HEK293 (cell line): ENCODE measurements around the gene TUBG2.

ENCODE experiments used
- CTCF ChIA-PET: fragments of 350-600 bp; formaldehyde crosslinking; extraction: SDS; loops from one replicate; lab custom pipeline; 2021; ENCODE audit warnings: antibody characterized with exemption; lab: Yijun Ruan, JAX
- POLR2A ChIA-PET: fragments of 300-600 bp; formaldehyde crosslinking; extraction: SDS; loops from one replicate; lab custom pipeline; 2020; ENCODE audit warnings: antibody characterized with exemption, inconsistent platforms; lab: Yijun Ruan, JAX
- H3K27ac ChIP-seq: fragments of 200-500 bp; sonication (Bioruptor generic); 2 replicates; pipeline ENCODE4 v1.5.1; 2014; ENCODE audit warnings: low read depth, low read length, control low read depth, inconsistent platforms; ENCODE audit errors: extremely low read depth
- H3K36me3 ChIP-seq, 2 experiments: fragments of 200-500 bp in 1 of 2; sonication (Bioruptor generic) in 1 of 2; 1 replicate in 1 of 2; 2 replicates in 1 of 2; pipeline ENCODE4 v1.5.1; 2014 to 2017; ENCODE audit warnings: inconsistent platforms in 2 of 2, low read length in 2 of 2; ENCODE audit not compliant: control insufficient read depth in 2 of 2, insufficient read depth in 1 of 2
- H3K4me1 ChIP-seq: fragments of 200-500 bp; sonication (Bioruptor generic); 2 replicates; pipeline ENCODE4 v1.5.1; 2014; ENCODE audit warnings: mild to moderate bottlenecking, low read length, inconsistent platforms; ENCODE audit not compliant: control insufficient read depth, insufficient read depth
- H3K4me3 ChIP-seq: 2 replicates; pipeline ENCODE4 v1.5.1; 2011; ENCODE audit warnings: low read depth, mild to moderate bottlenecking, control low read depth, low read length, moderate library complexity
- H3K9me3 ChIP-seq: fragments of 200-500 bp; sonication (Bioruptor generic); 2 replicates; pipeline ENCODE4 v1.5.1; 2014; ENCODE audit warnings: low read depth, low read length, inconsistent platforms; ENCODE audit not compliant: control insufficient read depth, insufficient read depth
- HOXD13 ChIP-seq: sonication (generic); formaldehyde crosslinking; IDR thresholded peaks from 2 replicates; pipeline ENCODE4 v1.8.0; 2022; ENCODE audit warnings: missing genetic modification reagents, borderline replicate concordance
- KLF1 ChIP-seq: fragments of 450-650 bp; formaldehyde crosslinking; IDR thresholded peaks from 2 replicates; pipeline ENCODE4 v1.5.1; 2016; ENCODE audit warnings: missing biosample characterization, missing genetic modification characterization
- PRDM6 ChIP-seq: fragments of 450-650 bp; formaldehyde crosslinking; IDR thresholded peaks from 2 replicates; pipeline ENCODE4 v1.5.1; 2017; ENCODE audit warnings: missing biosample characterization, missing genetic modification characterization
- ZBTB1 ChIP-seq: fragments of 450-650 bp; formaldehyde crosslinking; IDR thresholded peaks from 2 replicates; pipeline ENCODE4 v1.5.1; 2016; ENCODE audit warnings: missing biosample characterization, missing genetic modification characterization
- ZBTB6 ChIP-seq: fragments of 450-650 bp; formaldehyde crosslinking; IDR thresholded peaks from 2 replicates; pipeline ENCODE4 v1.5.1; 2017; ENCODE audit warnings: missing biosample characterization, missing genetic modification characterization
- ZIC2 ChIP-seq: fragments of 450-650 bp; formaldehyde crosslinking; IDR thresholded peaks from 2 replicates; pipeline ENCODE4 v1.5.1; 2016; ENCODE audit warnings: missing biosample characterization, missing genetic modification characterization
- ZNF146 ChIP-seq: fragments of 450-650 bp; formaldehyde crosslinking; IDR thresholded peaks from 2 replicates; pipeline ENCODE4 v1.5.1; 2016; ENCODE audit warnings: missing biosample characterization, missing genetic modification characterization
- ZNF18 ChIP-seq: fragments of 450-650 bp; formaldehyde crosslinking; IDR thresholded peaks from 2 replicates; pipeline ENCODE4 v1.5.1; 2016; ENCODE audit warnings: missing biosample characterization, missing genetic modification characterization
- ZNF223 ChIP-seq: fragments of 450-650 bp; formaldehyde crosslinking; IDR thresholded peaks from 2 replicates; pipeline ENCODE4 v1.5.1; 2016; ENCODE audit warnings: missing biosample characterization, missing genetic modification characterization
- ZNF292 ChIP-seq: fragments of 450-650 bp; formaldehyde crosslinking; IDR thresholded peaks from 2 replicates; pipeline ENCODE4 v1.5.1; 2016; ENCODE audit warnings: low read depth, missing biosample characterization, missing genetic modification characterization, borderline replicate concordance
- ZNF600 ChIP-seq: fragments of 450-650 bp; formaldehyde crosslinking; IDR thresholded peaks from 2 replicates; pipeline ENCODE4 v1.5.1; 2016; ENCODE audit warnings: missing biosample characterization, missing genetic modification characterization
- ZNF623 ChIP-seq: fragments of 450-650 bp; formaldehyde crosslinking; IDR thresholded peaks from 2 replicates; pipeline ENCODE4 v1.5.1; 2016; ENCODE audit warnings: missing biosample characterization, missing genetic modification characterization
- ZNF677 ChIP-seq: fragments of 450-650 bp; IDR thresholded peaks from 2 replicates; pipeline ENCODE4 v1.5.0; 2018; ENCODE audit warnings: missing biosample characterization, mild to moderate bottlenecking, missing genetic modification characterization, moderate library complexity
- ZNF776 ChIP-seq: fragments of 450-650 bp; formaldehyde crosslinking; IDR thresholded peaks from 2 replicates; pipeline ENCODE4 v1.5.0; 2017; ENCODE audit warnings: missing biosample characterization, missing genetic modification characterization, borderline replicate concordance
- ZNF843 ChIP-seq: fragments of 450-650 bp; formaldehyde crosslinking; IDR thresholded peaks from 2 replicates; pipeline ENCODE4 v1.5.1; 2016; ENCODE audit warnings: missing biosample characterization, missing genetic modification characterization
- ZSCAN16 ChIP-seq: fragments of 450-650 bp; formaldehyde crosslinking; IDR thresholded peaks from 2 replicates; pipeline ENCODE4 v1.5.1; 2016; ENCODE audit warnings: missing biosample characterization, missing genetic modification characterization
- TF ChIP-seq, protein P1 (sequence below): fragments of 450-650 bp; formaldehyde crosslinking; IDR thresholded peaks from 2 replicates; pipeline ENCODE4 v1.5.1; 2016; ENCODE audit warnings: missing biosample characterization, missing genetic modification characterization, low read depth
- TF ChIP-seq, protein P2 (sequence below): fragments of 450-650 bp; formaldehyde crosslinking; IDR thresholded peaks from 2 replicates; pipeline ENCODE4 v1.5.1; 2016; ENCODE audit warnings: missing biosample characterization, missing genetic modification characterization

Gene TUBG2

GRCh38 chr17:42613699-42614295 is 45.3 kb upstream of the TUBG2 start:
- TF ChIP-seq, protein P1, sequence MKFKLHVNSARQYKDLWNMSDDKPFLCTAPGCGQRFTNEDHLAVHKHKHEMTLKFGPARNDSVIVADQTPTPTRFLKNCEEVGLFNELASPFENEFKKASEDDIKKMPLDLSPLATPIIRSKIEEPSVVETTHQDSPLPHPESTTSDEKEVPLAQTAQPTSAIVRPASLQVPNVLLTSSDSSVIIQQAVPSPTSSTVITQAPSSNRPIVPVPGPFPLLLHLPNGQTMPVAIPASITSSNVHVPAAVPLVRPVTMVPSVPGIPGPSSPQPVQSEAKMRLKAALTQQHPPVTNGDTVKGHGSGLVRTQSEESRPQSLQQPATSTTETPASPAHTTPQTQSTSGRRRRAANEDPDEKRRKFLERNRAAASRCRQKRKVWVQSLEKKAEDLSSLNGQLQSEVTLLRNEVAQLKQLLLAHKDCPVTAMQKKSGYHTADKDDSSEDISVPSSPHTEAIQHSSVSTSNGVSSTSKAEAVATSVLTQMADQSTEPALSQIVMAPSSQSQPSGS (tag by site-specific recombination), result 0 out of 2 replicates have a peak, but pooled peaks have one; percentile 18
- TF ChIP-seq ZNF223, result 0 out of 2 replicates have a peak, but pooled peaks have one; percentile 70
- no peak for TF ChIP-seq PRDM6 (tag by site-specific recombination)
- no peak for TF ChIP-seq ZNF776 (tag by site-specific recombination)
- CTCF ChIA-PET, result interaction anchor here (0.7 to 0.8 kb wide), 2 partner anchors 9 to 67 kb away, joined by 3 to 4 read pairs; no protein-coding TSS in a partner anchor
- Histone ChIP-seq H3K4me3 (no peak overlapping the region), H3K36me3 (peaks cover 32 to 56% of the 10 kb centered on the region in 2 experiments), H3K9me3 (no peaks in the 10 kb centered on the region), H3K27ac (no peak overlapping the region), H3K4me1 (no peaks in the 10 kb centered on the region)
- POLR2A ChIA-PET, result interaction anchor here (1.1 kb wide), 1 partner anchor 10 kb away, joined by 3 read pairs; no protein-coding TSS in a partner anchor

DNA sequence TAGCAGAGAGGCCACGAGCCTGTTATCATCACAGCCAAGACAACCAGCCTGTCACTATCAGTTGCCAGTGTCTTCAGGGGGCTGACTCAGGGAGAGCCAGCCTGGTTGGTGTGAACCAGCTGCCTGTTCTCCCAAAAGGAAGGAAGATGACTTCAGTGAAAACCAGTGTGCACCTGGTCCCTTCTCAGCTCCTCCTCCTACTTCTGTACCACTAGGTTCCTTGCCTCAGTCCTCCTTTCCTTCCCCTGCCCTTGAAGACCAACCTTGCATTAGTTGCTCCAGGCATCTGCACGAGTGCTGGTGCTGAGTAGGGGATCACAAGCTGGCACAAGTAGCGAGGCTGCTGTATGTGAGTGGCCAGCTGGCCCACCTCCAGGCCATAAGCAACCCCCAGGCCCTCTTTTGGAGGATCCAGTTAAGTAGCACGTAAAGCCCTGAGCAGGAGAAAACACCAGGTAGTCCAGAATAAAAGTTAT is 41.1 kb upstream of the TUBG2 start:
- H3K9me3 ChIP-seq, result no peaks in the 10 kb centered on the region
- ChIA-PET POLR2A (interaction anchor here (0.7 to 4.0 kb wide), 8 partner anchors 9 to 66 kb away, joined by 3 to 48 read pairs (median 4); partner anchors contain the start of genes PLEKHH3, RETREG3, TUBG1 and TUBG2), CTCF (interaction anchor here (0.7 to 2.0 kb wide), 11 partner anchors 10 to 927 kb away, joined by 3 to 16 read pairs (median 4); partner anchors contain the start of genes PLEKHH3 and PSMC3IP)
- no peak overlapping the region for H3K27ac ChIP-seq
- TF ChIP-seq, protein P2, sequence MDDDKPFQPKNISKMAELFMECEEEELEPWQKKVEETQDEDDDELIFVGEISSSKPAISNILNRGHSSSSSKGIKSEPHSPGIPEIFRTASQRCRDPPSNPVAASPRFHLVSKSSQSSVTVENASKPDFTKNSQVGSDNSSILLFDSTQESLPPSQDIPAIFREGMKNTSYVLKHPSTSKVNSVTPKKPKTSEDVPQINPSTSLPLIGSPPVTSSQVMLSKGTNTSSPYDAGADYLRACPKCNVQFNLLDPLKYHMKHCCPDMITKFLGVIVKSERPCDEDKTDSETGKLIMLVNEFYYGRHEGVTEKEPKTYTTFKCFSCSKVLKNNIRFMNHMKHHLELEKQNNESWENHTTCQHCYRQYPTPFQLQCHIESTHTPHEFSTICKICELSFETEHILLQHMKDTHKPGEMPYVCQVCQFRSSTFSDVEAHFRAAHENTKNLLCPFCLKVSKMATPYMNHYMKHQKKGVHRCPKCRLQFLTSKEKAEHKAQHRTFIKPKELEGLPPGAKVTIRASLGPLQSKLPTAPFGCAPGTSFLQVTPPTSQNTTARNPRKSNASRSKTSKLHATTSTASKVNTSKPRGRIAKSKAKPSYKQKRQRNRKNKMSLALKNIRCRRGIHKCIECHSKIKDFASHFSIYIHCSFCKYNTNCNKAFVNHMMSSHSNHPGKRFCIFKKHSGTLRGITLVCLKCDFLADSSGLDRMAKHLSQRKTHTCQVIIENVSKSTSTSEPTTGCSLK (tag by site-specific recombination), result no peak
- TF ChIP-seq ZNF600 (tag by site-specific recombination) (0 out of 2 replicates have a peak, but pooled peaks have one; percentile 11), ZNF18 (peak; percentile 84)
- H3K4me1 ChIP-seq, result no peaks in the 10 kb centered on the region
- H3K36me3 ChIP-seq, result peaks cover 18 to 38% of the 10 kb centered on the region in 2 experiments
- no peak overlapping the region for H3K4me3 ChIP-seq

DNA sequence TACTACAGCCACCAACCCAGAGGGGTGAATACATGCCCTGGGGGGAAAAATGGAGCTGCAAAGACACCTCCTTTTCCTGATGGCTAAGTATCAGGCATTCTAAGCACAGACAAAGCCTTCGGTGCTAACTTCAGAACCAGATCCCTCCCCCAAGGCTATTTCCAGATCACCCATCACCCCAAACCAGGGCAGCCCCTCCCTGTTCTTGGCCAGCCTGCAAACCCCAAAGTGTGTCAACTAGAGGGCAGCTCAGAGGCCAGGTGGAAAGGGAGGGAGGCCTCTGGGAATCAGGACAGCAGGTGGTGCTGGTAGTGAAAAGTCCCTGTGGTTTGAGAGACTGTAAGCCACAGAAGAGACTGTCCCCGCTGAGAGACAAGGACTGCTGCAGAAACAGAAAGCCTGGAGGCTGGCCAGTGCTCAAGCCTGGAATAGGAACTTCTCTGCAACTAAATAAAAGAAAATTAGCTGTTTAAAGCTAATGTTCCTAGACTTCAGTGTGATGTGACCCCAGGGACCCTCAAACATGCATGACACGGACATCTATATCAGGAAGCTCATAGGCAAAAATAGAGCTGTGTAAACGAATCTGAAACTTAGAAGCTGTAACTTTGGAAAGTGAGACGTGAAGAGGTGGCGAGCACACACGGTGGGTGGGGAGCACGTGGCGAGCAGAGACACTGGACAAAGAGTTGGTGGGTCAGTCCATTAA is 40.5 kb upstream of the TUBG2 start:
- ChIA-PET CTCF (interaction anchor here (0.7 to 2.0 kb wide), 13 partner anchors 10 to 927 kb away, joined by 3 to 16 read pairs (median 4); partner anchors contain the start of genes PLEKHH3, PSMC3IP and TUBG2), POLR2A (interaction anchor here (0.7 to 4.0 kb wide), 10 partner anchors 9 to 65 kb away, joined by 3 to 48 read pairs (median 4); partner anchors contain the start of genes PLEKHH3, RETREG3, TUBG1 and TUBG2)
- H3K27ac ChIP-seq, result no peak overlapping the region
- no peak overlapping the region for H3K4me3 ChIP-seq
- peaks cover 15 to 32% of the 10 kb centered on the region in 2 experiments for H3K36me3 ChIP-seq
- no peaks in the 10 kb centered on the region for H3K4me1 ChIP-seq
- no peaks in the 10 kb centered on the region for H3K9me3 ChIP-seq
- TF ChIP-seq ZIC2 (tag by site-specific recombination) (peak; percentile 78; the same call in 1 of the 2 replicates), HOXD13 (CRISPR knock-in tag) (no peak), ZNF292 (tag by site-specific recombination) (no peak), ZSCAN16 (tag by site-specific recombination) (no peak), ZNF677 (tag by site-specific recombination) (no peak), ZBTB6 (tag by site-specific recombination) (no peak), ZBTB1 (tag by site-specific recombination) (no peak), ZNF843 (tag by site-specific recombination) (no peak), KLF1 (tag by site-specific recombination) (no peak), ZNF146 (tag by site-specific recombination) (no peak), ZNF623 (tag by site-specific recombination) (0 out of 2 replicates have a peak, but pooled peaks have one; percentile 23)
